Breast epithelium (tissue), 3 donors: ENCODE data around the gene SLC39A3.

Experiments used
- CTCF ChIP-seq, 3 donors: fragments of 450-650 bp; IDR thresholded peaks; one replicate each; pipeline ENCODE4 v1.5.1; 2016 to 2017; ENCODE audit warnings: antibody characterized with exemption in 3 of 3, mild to moderate bottlenecking in 3 of 3, moderate library complexity in 3 of 3
- POLR2AphosphoS5 ChIP-seq, 3 donors: sonication (generic); formaldehyde crosslinking; IDR thresholded peaks; one replicate each; pipeline ENCODE4 v1.6.1; 2017; ENCODE audit warnings: antibody characterized with exemption in 3 of 3

GRCh38 chr19:2717638-2718541 lies 21.9 kb downstream of the SLC39A3 start:
- TF ChIP-seq CTCF (IDR thresholded peaks at IDR 0.05) (no peak), POLR2AphosphoS5 (IDR thresholded peaks at IDR 0.05) (no peak)
